ENCODE measurements around the gene NDUFA7.
"Not testable (repeated sequence)": the region's sequence is repeated elsewhere in the genome, so short reads cannot be mapped to it uniquely, and the experiment has no call there.

NDUFA7 gene

DNA sequence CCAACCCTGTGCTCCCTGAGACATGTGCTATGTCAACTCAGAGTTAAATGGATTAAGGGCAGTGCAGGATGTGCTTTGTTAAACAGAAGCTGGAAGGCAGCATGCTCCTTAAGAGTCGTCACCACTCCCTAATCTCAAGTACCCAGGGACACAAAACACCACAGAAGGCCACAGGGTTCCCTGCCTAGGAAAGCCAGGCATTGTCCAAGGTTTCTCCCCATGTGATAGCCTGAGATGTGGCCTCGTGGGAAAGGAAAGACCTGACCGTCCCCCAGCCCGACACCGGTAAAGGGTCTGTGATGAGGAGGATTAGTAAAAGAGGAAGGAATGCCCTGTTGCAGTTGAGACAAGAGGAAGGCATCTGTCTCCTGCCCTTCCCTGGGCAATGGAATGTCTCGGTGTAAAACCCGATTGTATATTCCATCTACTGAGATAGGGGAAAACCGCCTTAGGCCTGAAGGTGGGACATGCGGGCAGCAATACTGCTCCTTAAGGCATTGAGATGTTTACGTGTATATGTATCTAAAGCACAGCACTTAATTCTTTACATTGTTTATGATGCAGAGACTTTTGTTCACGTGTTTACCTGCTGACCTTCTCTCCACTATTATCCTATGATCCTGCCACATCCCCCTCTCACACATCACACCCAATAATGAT is 6.1 kb downstream of the NDUFA7 start:
- H3K27ac Mint-ChIP-seq, H3K27me3 Mint-ChIP-seq, H3K4me3 Mint-ChIP-seq, H3K9me3 Mint-ChIP-seq: not testable (repeated sequence)
- H3K36me3 Mint-ChIP-seq (ENCODE audit: low read depth) = peaks cover 35% of the 10 kb centered on the region
- H3K4me1 Mint-ChIP-seq (ENCODE audit: low read depth) = peaks cover 14% of the 10 kb centered on the region

DNA sequence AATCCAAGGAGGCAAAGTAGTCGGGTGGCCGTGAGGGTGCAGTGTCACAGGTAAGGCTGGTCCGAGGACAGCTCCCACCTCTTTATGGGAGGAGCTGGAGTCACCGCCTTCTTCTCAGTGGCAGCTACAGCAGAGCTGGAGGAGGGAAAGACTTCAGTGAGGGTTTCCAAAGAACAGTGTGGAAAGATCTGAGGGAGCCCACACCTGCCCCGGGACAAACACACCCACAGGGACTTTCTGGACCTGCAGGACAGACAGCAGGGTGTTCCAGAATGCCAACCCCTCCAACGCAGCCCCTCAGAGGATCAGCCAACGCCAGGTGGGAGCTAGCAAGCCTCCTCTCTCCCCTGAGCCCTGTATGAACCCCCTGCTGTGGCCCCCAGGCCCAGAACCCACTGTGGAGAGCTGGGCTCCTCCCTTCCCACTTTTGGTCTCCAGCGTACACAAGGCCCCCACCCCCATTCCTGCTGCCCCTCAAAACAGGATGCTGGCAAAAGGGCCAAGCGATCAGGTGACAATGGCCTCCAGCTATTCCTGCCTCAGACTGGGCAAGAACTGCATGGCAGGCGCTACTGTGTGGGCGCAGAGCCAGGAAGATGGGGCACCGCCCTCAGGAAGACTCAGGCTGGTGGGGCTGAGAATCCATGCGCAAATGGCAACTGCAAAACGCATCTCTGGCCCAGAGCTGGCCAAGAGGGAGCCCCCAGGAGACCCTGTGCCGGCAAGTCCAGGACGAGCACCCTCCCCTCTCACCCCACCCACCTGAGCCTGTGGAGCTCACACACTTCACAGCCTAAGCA is 9.5 kb downstream of the NDUFA7 start:
- Mint-ChIP-seq H3K4me3 (no peak overlapping the region), H3K27me3 (no peaks in the 10 kb centered on the region), H3K36me3 (ENCODE audit: low read depth) (peaks cover 49% of the 10 kb centered on the region), H3K9me3 (no peaks in the 10 kb centered on the region), H3K27ac (no peak overlapping the region), H3K4me1 (ENCODE audit: low read depth) (peaks cover 30% of the 10 kb centered on the region)

DNA sequence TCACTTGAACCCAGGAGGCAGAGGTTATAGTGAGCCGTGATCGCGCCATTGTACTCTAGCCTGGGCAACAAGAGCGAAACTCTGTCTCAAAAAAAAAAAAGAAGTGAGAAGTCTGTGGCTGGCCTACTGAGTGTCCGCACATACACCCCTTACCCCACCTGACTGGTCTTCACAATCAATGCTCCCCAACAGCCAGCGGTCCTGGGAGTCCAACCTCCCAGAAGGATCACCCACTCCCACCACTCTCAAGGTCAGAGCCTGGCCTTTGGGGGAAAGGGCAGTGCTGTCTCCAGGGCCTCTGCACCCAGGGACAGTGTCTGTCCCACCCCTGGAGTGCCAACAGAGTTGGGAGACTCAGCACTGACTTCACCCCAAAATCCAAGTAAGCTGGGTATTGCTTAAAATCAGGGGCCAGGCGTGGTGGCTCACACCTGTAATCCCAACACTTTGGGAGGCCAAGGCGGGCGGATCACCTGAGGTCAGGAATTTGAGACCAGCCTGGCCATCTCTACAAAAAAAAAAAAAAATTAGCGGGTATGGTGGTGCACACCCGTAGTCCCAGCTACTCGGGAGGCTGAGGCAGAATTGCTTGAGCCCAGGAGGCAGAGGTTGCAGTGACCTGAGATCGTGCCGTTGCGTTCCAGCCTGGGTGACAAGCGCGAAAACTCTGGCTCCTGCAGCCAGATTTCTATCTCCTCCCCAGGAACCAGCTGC is 10.7 kb downstream of the NDUFA7 start:
- H3K27ac Mint-ChIP-seq = no peak overlapping the region

GRCh38 chr19:8308891-8309291 is 12.3 kb downstream of the NDUFA7 start:
- Mint-ChIP-seq H3K36me3 (ENCODE audit: low read depth) (peaks cover 47% of the 10 kb centered on the region), H3K27ac (peak overlapping the region; percentile 87), H3K4me3 (peak overlapping the region; percentile 97), H3K27me3 (no peaks in the 10 kb centered on the region), H3K4me1 (ENCODE audit: low read depth) (peaks cover 39% of the 10 kb centered on the region), H3K9me3 (no peaks in the 10 kb centered on the region)

More for the DNA sequence above, 10.7 kb downstream of the NDUFA7 start:
- peaks cover 51% of the 10 kb centered on the region for H3K36me3 Mint-ChIP-seq (ENCODE audit: low read depth)
- no peaks in the 10 kb centered on the region for H3K9me3 Mint-ChIP-seq
- H3K4me3 Mint-ChIP-seq = no peak overlapping the region
- peaks cover 39% of the 10 kb centered on the region for H3K4me1 Mint-ChIP-seq (ENCODE audit: low read depth)
- H3K27me3 Mint-ChIP-seq = no peaks in the 10 kb centered on the region

GRCh38 chr19:8307965-8308866 is 13.0 kb downstream of the NDUFA7 start, which contains the start of gene CD320:
Gene CD320, minus strand, starts transcription at chr19:8308358. Its CDS starts 68 bp downstream, at chr19:8308290.
- peaks cover 39% of the 10 kb centered on the region for H3K4me1 Mint-ChIP-seq (ENCODE audit: low read depth)
- H3K4me3 Mint-ChIP-seq = peak within 1 kb of the TSS; percentile 97
- peak within 1 kb of the TSS; percentile 98 for H3K27ac Mint-ChIP-seq
- H3K36me3 Mint-ChIP-seq (ENCODE audit: low read depth) = peaks cover 43% of the 10 kb centered on the region
- no peaks in the 10 kb centered on the region for H3K9me3 Mint-ChIP-seq
- no peaks in the 10 kb centered on the region for H3K27me3 Mint-ChIP-seq

DNA sequence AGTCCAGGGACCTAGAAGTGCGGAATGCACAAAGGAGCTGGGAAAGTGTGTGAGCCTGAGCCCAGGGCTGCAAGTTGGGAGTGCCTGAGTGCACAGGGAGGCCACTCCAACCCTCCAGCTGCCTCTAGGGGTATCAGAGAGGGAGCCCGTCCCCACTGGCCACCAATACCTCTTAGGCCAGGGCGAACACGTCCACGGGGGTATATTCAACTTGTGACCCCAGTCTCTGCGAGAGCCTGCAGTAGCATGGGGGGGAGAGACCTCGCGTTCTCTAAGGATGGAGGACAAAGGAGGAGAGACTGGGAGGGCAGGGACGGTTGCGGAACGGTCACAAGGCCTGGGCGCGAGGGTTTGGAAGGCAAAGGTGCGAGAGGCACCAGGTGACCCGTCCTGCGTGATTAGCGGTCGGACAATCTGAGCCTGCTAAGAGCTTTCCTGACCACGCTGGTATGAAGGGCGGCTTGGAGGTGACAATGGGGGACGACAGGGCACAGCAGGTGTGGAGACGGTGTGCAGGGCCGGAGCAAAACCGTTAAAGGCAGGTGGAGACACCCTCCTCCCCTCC is 13.7 kb downstream of the NDUFA7 start:
- Mint-ChIP-seq H3K4me3 (peak overlapping the region; percentile 97), H3K4me1 (ENCODE audit: low read depth) (peaks cover 39% of the 10 kb centered on the region), H3K27ac (peak overlapping the region; percentile 98), H3K27me3 (no peaks in the 10 kb centered on the region), H3K9me3 (no peaks in the 10 kb centered on the region), H3K36me3 (ENCODE audit: low read depth) (peaks cover 43% of the 10 kb centered on the region)

- peak overlapping the region; percentile 98 for H3K27ac Mint-ChIP-seq
- H3K27me3 Mint-ChIP-seq = no peaks in the 10 kb centered on the region
- peaks cover 39% of the 10 kb centered on the region for H3K4me1 Mint-ChIP-seq (ENCODE audit: low read depth)
- peak overlapping the region; percentile 97 for H3K4me3 Mint-ChIP-seq
- H3K9me3 Mint-ChIP-seq = no peaks in the 10 kb centered on the region
- peaks cover 46% of the 10 kb centered on the region for H3K36me3 Mint-ChIP-seq (ENCODE audit: low read depth)
Observed at GRCh38 chr19:8306235-8307054, 14.7 kb downstream of the NDUFA7 start.

DNA sequence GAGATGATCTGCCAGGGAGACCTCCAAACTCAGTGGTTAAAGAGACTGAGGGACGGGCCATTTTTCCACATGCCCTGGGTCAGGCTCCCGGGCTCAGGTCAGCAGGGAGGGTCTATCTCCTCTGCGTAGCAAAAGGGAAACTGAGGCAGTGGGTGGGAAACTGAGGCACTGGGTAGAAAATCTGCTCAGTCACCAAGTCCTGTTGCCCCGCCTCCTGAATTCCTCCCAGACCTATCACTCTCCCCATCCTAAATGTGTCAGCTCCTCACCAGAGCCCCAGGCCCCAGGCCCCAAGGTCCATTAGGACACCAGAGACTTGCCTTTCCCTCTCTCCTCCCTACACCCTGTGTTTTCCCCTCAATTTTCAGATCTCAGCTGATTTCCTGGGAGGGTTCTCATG is 15.4 kb downstream of the NDUFA7 start:
- H3K4me3 Mint-ChIP-seq = no peak overlapping the region
- no peaks in the 10 kb centered on the region for H3K27me3 Mint-ChIP-seq
- peak overlapping the region; percentile 47 for H3K27ac Mint-ChIP-seq
- H3K4me1 Mint-ChIP-seq (ENCODE audit: low read depth) = peaks cover 39% of the 10 kb centered on the region
- no peaks in the 10 kb centered on the region for H3K9me3 Mint-ChIP-seq
- H3K36me3 Mint-ChIP-seq (ENCODE audit: low read depth) = peaks cover 41% of the 10 kb centered on the region

DNA sequence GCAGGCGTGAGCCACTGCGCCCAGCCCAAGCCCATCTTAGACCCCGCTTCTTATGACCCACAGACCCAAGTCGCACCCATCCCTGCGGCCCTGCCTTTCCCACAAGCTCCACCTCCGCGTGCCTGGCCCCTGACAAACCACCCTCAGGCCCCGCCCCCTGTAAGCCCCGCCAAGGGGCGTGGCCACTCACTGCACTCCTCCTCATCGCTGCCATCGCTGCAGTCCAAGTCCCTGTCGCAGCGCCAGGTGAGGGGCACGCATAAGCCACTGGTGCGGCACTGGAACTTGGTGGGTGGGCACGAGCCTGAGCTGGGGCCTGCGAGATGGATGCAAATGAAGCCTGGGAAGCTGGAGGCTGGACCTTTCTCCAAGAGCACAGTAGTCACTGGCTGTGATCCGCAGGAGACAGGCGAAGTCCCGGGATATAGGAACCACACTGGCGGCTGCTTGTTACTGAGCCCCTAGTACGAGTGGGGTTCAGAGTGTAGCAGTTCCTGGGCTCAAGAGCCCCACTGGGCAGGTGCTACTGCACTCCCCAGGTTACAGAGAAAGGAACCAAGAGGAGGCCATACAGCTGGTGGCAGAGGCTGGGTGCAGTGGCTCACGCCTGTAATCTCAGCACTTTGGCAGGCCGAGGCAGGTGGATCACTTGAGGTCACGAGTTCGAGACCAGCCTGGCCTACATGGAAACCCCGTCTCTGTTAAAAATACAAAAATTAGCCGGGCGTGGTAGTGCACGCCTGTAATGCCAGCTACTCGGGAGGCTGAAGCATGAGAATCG is 16.1 kb downstream of the NDUFA7 start:
- Mint-ChIP-seq H3K36me3 (ENCODE audit: low read depth) (peaks cover 41% of the 10 kb centered on the region), H3K27me3 (no peaks in the 10 kb centered on the region), H3K9me3 (no peaks in the 10 kb centered on the region), H3K4me3 (no peak overlapping the region), H3K4me1 (ENCODE audit: low read depth) (peaks cover 39% of the 10 kb centered on the region), H3K27ac (peak overlapping the region; percentile 1)

- Mint-ChIP-seq H3K4me1 (ENCODE audit: low read depth) (peaks cover 20% of the 10 kb centered on the region), H3K36me3 (ENCODE audit: low read depth) (peaks cover 27% of the 10 kb centered on the region), H3K27me3 (no peaks in the 10 kb centered on the region), H3K9me3 (no peaks in the 10 kb centered on the region), H3K4me3 (no peak overlapping the region), H3K27ac (no peak overlapping the region)
Observed at GRCh38 chr19:8302734-8303133, 18.4 kb downstream of the NDUFA7 start.

- H3K4me1 Mint-ChIP-seq (ENCODE audit: low read depth) = peaks cover 16% of the 10 kb centered on the region
- no peak overlapping the region for H3K4me3 Mint-ChIP-seq
Observed at GRCh38 chr19:8302357-8302691, 18.9 kb downstream of the NDUFA7 start.

GRCh38 chr19:8291337-8291736 is 29.8 kb downstream of the NDUFA7 start:
- not testable (repeated sequence) for H3K36me3 Mint-ChIP-seq (ENCODE audit: low read depth); H3K27me3 Mint-ChIP-seq; H3K9me3 Mint-ChIP-seq; H3K4me3 Mint-ChIP-seq; H3K4me1 Mint-ChIP-seq (ENCODE audit: low read depth); H3K27ac Mint-ChIP-seq

More at GRCh38 chr19:8302357-8302691, 18.9 kb downstream of the NDUFA7 start:
- no peak overlapping the region for H3K27ac Mint-ChIP-seq
- no peaks in the 10 kb centered on the region for H3K27me3 Mint-ChIP-seq
- H3K9me3 Mint-ChIP-seq = no peaks in the 10 kb centered on the region
- H3K36me3 Mint-ChIP-seq (ENCODE audit: low read depth) = peaks cover 22% of the 10 kb centered on the region

DNA sequence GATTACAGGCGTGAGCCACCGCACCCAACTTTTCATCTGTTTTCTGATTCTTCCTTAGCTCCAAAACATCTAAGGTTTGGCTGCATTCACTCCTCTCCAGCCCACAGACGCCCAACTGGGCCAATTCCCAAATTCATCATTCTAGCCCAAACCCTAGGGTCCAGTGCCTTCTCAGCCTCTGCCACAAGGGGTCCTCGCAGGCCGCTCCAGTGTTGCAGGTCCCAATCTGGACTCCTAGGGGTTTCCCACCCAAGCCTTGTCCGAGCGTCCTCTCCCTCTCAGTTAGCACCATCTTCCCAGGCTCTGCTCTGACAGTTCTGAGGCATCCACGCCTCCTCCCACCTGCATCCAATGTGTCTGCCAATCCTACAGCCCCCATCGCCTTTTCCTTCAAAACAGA is 44.7 kb downstream of the NDUFA7 start:
- H3K36me3 Mint-ChIP-seq (ENCODE audit: low read depth); H3K9me3 Mint-ChIP-seq; H3K4me1 Mint-ChIP-seq (ENCODE audit: low read depth); H3K4me3 Mint-ChIP-seq; H3K27ac Mint-ChIP-seq; H3K27me3 Mint-ChIP-seq: not testable (repeated sequence)
